IPS-20b (cell line): ENCODE data around the gene TBC1D5.
"Not testable (repeated sequence)": the region's sequence is repeated elsewhere in the genome, so short reads cannot be mapped to it uniquely, and the experiment has no call there.

ENCODE experiments used
- H3K27ac ChIP-seq: one replicate; pipeline ENCODE4 v1.5.1; 2013; ENCODE audit warnings: low read length
- H3K27me3 ChIP-seq: 2 replicates; pipeline ENCODE4 v1.6.1; 2013; ENCODE audit warnings: mild to moderate bottlenecking, low read length, inconsistent platforms; ENCODE audit not compliant: insufficient read depth
- H3K36me3 ChIP-seq: 2 replicates; pipeline ENCODE4 v1.6.1; 2013; ENCODE audit warnings: low read depth, mild to moderate bottlenecking, inconsistent platforms, low read length, moderate library complexity; ENCODE audit not compliant: insufficient read depth
- H3K4me1 ChIP-seq: 2 replicates; pipeline ENCODE4 v1.6.1; 2013; ENCODE audit warnings: mild to moderate bottlenecking, control low read depth, inconsistent platforms, low read length, moderate library complexity; ENCODE audit not compliant: insufficient read depth
- H3K4me3 ChIP-seq: 2 replicates; pipeline ENCODE4 v1.5.1; 2013; ENCODE audit warnings: mild to moderate bottlenecking, low read length, inconsistent platforms
- H3K9ac ChIP-seq: 2 replicates; pipeline ENCODE4 v1.6.1; 2013; ENCODE audit warnings: low read depth, mild to moderate bottlenecking, inconsistent platforms, low read length, moderate library complexity
- H3K9me3 ChIP-seq: 2 replicates; pipeline ENCODE4 v1.6.1; 2013; ENCODE audit warnings: mild to moderate bottlenecking, low read depth, low read length, inconsistent platforms; ENCODE audit not compliant: insufficient read depth

Gene TBC1D5

DNA sequence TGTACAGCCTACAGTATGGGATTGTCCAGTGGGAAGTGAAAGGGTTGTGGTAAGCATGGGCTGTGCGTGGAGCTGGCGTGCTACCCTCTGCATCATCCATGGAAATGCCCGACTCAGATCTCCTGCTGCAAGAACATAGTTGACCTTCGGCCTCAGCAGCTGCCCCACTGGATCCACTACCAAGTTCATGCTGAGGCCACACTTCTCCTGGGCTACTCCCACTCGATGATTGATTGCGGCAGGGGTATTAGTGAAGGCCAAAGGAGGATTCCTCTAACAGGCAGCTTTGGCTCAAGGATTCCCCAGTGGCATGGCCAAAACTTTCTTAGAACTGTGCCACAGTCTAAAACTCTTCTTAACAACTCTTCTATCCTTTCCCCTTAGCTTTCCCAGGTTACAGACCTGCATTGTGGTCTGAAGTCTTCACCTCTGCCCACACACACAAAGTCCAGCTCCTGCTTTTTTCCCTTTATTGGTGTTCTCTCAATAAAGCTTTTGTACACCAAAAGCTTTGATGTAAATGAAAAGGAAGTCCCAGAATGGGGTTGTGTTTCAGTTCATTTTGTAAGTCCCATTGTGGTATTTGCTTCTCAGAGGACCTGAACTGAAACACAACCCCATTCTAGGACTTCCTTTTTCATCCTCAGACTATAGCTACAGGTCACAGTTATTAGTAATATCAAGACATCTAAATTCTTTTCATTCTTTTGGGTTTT is 4.9 kb upstream of the TBC1D5 start:
- no peak overlapping the region for H3K27ac ChIP-seq
- no peaks in the 10 kb centered on the region for H3K27me3 ChIP-seq
- peaks cover 11% of the 10 kb centered on the region; the same call in 1 of the 2 replicates for H3K4me1 ChIP-seq
- H3K36me3 ChIP-seq, result no peaks in the 10 kb centered on the region
- H3K9ac ChIP-seq, result no peak overlapping the region
- no peaks in the 10 kb centered on the region for H3K9me3 ChIP-seq
- H3K4me3 ChIP-seq, result no peak overlapping the region

DNA sequence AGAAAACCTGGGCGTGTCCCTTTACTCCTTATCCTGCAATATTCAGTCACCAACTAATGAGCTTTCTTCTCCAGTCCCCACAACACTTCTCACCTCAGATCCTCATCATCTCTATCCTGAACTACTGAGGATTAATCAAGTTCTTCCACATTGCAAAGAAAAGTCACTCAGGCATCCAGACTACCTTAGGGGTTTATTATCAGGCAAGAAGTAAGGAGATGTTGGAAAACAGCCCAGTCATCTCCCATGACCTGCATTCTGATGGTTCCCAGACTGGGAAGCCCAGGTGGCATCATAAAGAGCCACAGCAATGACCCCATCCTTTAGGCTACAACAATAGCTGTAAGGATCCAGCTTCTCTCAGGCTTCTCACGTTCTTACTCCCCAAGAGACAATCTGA is 3.5 kb upstream of the TBC1D5 start:
- Histone ChIP-seq H3K27ac (no peak overlapping the region), H3K36me3 (no peaks in the 10 kb centered on the region), H3K9ac (no peak overlapping the region), H3K4me3 (no peak overlapping the region), H3K4me1 (peaks cover 16% of the 10 kb centered on the region; the same call in 1 of the 2 replicates), H3K9me3 (no peaks in the 10 kb centered on the region), H3K27me3 (no peaks in the 10 kb centered on the region)

DNA sequence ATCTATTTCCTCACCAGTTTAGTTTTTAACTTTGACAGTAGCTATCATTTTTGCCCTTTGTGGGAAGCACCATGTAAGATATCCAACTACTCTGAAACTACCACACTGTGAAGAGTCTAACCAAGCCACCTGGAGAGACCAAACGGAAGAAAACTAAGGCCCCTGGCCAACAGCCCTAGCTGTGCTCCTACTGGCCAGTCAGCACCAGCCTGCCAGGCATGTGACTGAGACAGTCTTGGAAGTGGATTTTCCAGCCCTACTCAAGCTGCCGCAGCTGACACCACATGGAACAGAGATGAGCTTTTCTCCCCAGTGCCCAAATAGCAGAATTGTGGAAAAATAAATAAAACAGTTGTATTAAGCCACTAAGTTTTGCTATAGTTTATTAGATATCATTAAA is 2.9 kb upstream of the TBC1D5 start:
- H3K4me1 ChIP-seq, result peaks cover 21% of the 10 kb centered on the region; the same call in 1 of the 2 replicates
- no peaks in the 10 kb centered on the region for H3K27me3 ChIP-seq
- no peaks in the 10 kb centered on the region for H3K36me3 ChIP-seq
- H3K9me3 ChIP-seq, result no peaks in the 10 kb centered on the region
- no peak overlapping the region for H3K27ac ChIP-seq
- H3K4me3 ChIP-seq, result no peak overlapping the region
- no peak overlapping the region for H3K9ac ChIP-seq

DNA sequence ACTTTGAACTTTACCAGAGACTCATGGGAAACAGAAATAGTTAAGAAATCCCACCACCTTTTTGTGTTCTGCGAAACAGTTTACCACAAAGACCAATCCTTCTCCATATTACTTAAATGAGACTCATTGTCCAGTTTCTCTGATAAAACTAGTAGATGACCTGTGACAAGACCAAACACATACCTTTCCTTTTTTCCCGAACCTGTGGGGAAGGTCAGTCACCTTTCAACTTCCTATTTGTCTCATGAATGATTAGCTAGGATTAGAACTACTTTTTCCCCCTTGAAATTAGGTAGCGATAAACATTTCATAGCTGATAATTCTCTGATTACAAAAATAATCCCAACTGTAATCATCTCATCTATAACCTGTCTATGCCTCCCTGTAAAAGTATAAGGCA is 2.3 kb upstream of the TBC1D5 start:
- Histone ChIP-seq H3K36me3 (no peaks in the 10 kb centered on the region), H3K4me3 (no peak overlapping the region), H3K9ac (no peak overlapping the region), H3K27me3 (no peaks in the 10 kb centered on the region), H3K4me1 (peaks cover 21% of the 10 kb centered on the region; the same call in 1 of the 2 replicates), H3K9me3 (no peaks in the 10 kb centered on the region), H3K27ac (no peak overlapping the region)

DNA sequence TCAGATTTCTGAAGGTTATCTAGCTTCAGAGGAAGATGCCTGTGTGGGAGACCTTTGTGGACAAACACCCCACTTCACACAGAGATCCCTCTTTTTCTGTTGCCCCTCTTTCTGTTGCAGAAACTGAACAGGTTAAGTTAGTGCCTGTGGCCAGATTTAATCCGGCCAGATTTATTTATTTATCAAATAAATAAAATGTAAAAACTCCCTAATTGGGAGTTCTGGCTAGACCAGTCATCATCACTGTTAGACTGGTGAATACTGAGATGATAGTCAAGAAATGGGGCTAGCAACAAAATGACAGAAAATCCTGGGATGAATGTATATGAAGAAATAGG is 1.2 kb upstream of the TBC1D5 start:
- Histone ChIP-seq H3K4me3 (peak overlapping the region; percentile 83), H3K9ac (peak overlapping the region; percentile 84; the same call in 1 of the 2 replicates), H3K4me1 (peaks cover 27% of the 10 kb centered on the region; the same call in 1 of the 2 replicates), H3K36me3 (no peaks in the 10 kb centered on the region), H3K27me3 (no peaks in the 10 kb centered on the region), H3K27ac (no peak overlapping the region), H3K9me3 (no peaks in the 10 kb centered on the region)

DNA sequence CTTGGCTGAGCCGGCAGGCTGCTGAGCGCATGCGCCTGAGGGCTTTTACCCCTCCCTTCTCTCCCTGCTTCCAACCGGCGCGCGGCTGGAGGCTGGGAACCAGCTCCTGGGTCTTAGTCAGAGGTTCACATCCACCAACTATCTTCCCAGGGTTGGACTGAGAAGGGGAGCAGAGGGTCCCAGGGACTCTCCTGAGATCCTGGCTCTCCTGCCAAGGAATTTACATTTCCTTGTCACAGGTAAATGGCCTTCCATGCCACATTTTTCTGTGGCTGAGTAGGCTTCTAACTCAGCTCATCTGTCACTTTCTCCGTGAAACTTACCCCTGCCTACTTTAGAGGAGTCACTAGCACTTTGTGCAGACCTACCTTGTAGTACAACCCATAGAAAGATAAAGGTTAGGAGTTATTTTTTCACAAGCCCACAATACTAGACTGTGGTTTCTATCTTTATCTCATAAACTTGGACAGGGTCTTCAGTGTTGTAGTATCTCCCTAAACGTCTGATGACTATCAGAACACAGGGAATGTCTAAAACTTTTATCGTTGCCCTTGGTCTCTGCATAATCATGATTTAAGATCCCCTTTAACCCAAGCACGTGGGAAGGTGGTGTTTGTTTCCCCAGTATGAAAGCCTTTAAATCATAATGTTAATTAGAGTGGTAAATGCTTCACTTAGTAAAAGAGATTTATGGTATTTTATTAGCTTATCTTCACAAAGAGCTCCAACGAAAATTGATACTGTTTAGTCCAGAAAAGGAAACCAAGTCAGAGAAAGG is 638 bp upstream of the TBC1D5 start:
- no peaks in the 10 kb centered on the region for H3K36me3 ChIP-seq
- H3K4me1 ChIP-seq, result peaks cover 27% of the 10 kb centered on the region; the same call in 1 of the 2 replicates
- H3K9ac ChIP-seq, result peak overlapping the region; percentile 84
- H3K27me3 ChIP-seq, result no peaks in the 10 kb centered on the region
- peak overlapping the region; percentile 72 for H3K27ac ChIP-seq
- no peaks in the 10 kb centered on the region for H3K9me3 ChIP-seq
- peak overlapping the region; percentile 83 for H3K4me3 ChIP-seq

DNA sequence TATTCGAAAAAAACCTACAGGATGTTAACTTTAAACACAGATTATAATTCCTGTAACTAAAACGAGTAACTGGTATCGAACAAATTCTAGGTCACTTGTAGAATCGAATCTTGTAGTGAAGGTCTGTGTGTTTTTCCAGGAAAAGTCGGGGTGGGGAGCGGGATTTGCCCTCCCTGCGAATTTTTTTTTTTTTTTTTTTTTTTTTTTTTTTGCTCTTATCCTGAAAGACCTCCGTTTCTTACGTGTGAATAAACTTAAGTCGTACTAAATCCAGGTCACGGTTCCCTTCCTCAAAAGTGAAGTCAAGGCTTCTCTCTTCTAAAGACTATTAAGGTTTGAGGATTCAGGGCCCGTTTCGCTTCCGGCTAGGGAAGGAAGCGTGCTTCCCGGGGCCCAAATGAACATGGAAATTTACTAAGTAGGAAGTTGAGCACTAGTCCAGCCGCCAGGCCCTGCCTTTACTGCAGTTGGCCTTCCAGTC is 770 bp downstream of the TBC1D5 start:
- Histone ChIP-seq H3K9ac (peak overlapping the region; percentile 84), H3K27me3 (no peaks in the 10 kb centered on the region), H3K4me1 (peaks cover 27% of the 10 kb centered on the region; the same call in 1 of the 2 replicates), H3K9me3 (no peaks in the 10 kb centered on the region), H3K36me3 (no peaks in the 10 kb centered on the region), H3K27ac (peak overlapping the region; percentile 86), H3K4me3 (peak overlapping the region; percentile 83)

DNA sequence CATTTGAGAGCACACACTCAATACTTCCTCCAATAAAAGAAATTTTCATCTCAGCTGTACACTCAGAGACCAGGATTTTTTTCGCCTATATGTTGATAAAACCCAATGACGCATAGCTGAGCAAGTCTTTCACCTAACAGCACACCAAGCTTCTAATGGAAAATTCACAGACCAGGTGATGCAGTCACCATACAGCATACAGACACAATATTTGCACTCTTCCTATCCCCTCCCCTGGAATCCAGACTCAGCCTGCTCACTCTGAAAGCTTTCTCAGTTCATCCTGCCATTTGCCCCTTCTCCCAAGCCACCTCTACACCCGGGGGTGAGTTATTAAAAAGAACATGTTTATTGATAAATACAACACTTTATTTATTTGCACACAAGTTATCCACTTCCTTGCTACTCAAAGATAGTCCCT is 1.7 kb downstream of the TBC1D5 start:
- Histone ChIP-seq H3K4me3 (peak overlapping the region; percentile 83), H3K9ac (peak overlapping the region; percentile 84; the same call in 1 of the 2 replicates), H3K4me1 (peaks cover 27% of the 10 kb centered on the region; the same call in 1 of the 2 replicates), H3K27ac (peak overlapping the region; percentile 86), H3K9me3 (no peaks in the 10 kb centered on the region), H3K36me3 (no peaks in the 10 kb centered on the region), H3K27me3 (no peaks in the 10 kb centered on the region)

DNA sequence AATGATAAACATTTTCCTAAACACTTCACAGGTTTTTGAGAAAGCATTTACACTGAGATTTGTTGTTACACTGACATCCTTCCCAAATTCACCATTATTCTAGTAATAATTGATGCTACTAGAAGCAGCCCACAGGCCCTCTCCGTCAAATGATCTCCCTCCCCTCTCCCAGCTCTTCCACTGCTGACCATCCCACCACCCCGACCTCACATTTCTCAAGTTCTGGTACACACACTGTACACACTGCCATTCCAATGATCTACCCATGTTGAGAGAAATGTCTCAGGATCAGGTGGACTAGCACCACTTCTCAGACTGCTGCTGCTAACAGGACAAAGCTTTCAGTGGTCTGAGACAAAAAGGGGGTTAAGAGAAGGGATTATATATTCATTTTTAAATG is 3.5 kb downstream of the TBC1D5 start:
- Histone ChIP-seq H3K36me3 (no peaks in the 10 kb centered on the region), H3K4me3 (no peak overlapping the region), H3K9me3 (no peaks in the 10 kb centered on the region), H3K4me1 (peaks cover 27% of the 10 kb centered on the region; the same call in 1 of the 2 replicates), H3K27me3 (no peaks in the 10 kb centered on the region), H3K27ac (no peak overlapping the region), H3K9ac (no peak overlapping the region)

DNA sequence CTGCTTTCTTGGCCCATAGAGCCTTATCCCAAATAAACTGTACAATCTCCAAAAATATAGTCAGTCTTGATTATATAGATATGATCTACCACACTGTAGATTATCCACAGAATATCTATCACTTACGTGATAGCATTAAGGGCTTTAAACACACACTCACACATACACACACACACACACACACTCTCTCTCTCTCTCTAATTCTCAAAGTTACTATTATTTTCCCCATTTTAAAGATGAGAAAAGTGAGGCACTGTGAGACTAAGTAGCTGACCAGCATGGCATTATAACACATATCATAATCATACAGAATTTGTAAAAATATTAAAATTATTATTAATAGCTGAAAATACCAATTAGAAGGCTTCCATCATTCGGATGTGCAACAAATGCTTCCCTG is 4.2 kb downstream of the TBC1D5 start:
- Histone ChIP-seq H3K9me3 (no peaks in the 10 kb centered on the region), H3K4me1 (peaks cover 20% of the 10 kb centered on the region; the same call in 1 of the 2 replicates), H3K27me3 (no peaks in the 10 kb centered on the region), H3K27ac (no peak overlapping the region), H3K36me3 (no peaks in the 10 kb centered on the region), H3K4me3 (no peak overlapping the region), H3K9ac (no peak overlapping the region)

DNA sequence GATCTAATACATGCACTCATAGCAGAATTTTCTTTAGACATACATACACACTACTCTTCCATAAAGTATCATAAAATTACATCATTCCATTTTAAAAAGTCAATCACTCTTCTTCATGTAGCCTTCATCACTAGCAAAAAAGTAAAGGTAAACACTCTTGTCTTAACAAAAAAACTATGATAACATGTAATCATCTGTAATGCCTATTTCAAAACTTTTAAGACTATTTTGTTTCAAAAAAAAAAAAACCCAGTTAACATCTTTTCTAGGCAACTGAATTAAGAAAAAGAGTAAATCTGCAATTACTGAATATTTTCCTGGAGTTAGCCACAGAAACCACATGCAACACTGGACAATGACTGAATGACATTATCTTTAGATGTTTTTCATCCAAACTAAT is 4.8 kb downstream of the TBC1D5 start:
- Histone ChIP-seq H3K9ac (no peak overlapping the region), H3K9me3 (no peaks in the 10 kb centered on the region), H3K4me1 (peaks cover 16% of the 10 kb centered on the region; the same call in 1 of the 2 replicates), H3K27me3 (no peaks in the 10 kb centered on the region), H3K27ac (no peak overlapping the region), H3K4me3 (no peak overlapping the region), H3K36me3 (no peaks in the 10 kb centered on the region)

DNA sequence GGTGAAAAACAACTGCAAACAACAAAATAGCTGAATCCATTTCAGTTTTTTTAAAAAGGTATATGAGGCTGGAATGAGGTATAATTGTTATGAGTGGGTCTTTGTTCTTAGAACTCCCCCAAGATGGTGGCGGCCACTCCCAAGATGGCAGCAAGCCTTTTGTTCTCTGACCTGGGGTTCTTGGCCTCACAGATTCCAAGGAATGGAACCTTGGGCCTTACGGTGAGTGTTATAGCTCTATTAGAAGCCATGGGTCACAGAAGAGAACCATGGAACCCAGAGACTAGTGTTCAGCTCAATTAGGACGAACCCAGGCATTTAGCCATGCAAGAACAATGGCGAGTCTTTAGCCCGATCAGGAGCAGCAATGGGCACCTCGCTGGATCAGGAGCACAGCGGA is 7.1 kb downstream of the TBC1D5 start:
- not testable (repeated sequence) for H3K27me3 ChIP-seq, H3K9me3 ChIP-seq, H3K9ac ChIP-seq, H3K4me3 ChIP-seq, H3K27ac ChIP-seq, H3K36me3 ChIP-seq, H3K4me1 ChIP-seq
